HG03565 (cell line): ENCODE measurements around the gene CTPS2.
A peak's percentile ranks its signal among the peaks of the same experiment; 100 is the strongest.
"Not testable (repeated sequence)": the region's sequence is repeated elsewhere in the genome, so short reads cannot be mapped to it uniquely, and the experiment has no call there.

ENCODE experiments used
- ATAC-seq: cut with Tn5 transposase; IDR thresholded peaks from one replicate; pipeline ENCODE4 v1.9.1; 2021; ENCODE audit warnings: mild to moderate bottlenecking, moderate library complexity; ENCODE audit not compliant: unreplicated experiment

Gene CTPS2

GRCh38 chrX:16715638-16716037 lies 3.2 kb upstream of the CTPS2 start:
- ATAC-seq, result not testable (repeated sequence)

GRCh38 chrX:16714504-16714903 lies 2.0 kb upstream of the CTPS2 start:
- ATAC-seq, result no peak

GRCh38 chrX:16711893-16712547 lies 449 bp downstream of the CTPS2 start:
- ATAC-seq, result peak; percentile 22

DNA sequence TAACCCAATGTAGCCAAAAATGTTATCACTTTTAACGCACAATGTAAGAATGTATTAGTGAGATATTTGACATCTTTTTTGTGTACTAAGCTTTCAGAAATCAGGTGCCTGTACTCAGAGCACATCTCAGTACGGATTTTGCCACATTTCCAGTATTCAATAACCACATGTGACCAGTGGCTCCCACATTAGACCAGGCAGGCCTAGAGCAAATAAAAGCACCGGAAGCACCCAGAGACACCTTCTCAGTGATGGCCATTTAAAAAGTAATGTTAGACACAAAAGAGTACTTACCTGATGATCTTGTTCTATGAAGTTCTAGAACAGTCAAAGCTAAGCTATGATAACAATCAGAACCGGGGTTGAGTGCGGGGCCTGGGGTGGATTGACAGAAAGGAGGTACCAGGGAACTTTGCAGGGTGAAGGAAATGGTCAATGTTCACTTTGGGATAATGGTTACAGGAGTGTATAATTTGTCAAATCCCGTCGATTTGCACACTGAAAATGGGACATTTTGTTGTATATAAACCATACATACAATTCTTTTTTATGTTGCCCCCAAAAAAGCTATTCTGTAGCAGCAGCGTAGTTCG lies 1.2 kb downstream of the CTPS2 start:
- no peak for ATAC-seq

GRCh38 chrX:16708016-16708415 lies 4.5 kb downstream of the CTPS2 start:
- no peak for ATAC-seq

DNA sequence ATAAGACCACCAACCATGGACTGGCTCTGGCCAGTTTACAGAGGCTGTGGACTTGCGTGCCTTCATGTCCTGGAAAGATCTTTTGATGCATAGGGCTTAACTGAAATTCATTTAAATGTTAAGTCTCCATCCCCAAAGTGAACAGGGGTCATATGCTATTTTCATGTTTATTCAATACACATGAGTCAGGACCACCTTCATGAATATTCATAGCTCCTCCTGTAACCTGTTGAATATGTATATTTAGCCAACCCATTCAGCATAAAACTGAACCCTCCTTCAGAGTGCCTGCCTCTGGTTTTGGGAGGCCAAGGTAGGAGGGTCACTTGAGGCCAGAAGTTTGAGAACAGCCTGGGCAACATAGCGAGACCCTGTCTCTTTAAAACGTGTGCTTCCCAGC lies 7.1 kb downstream of the CTPS2 start:
- no peak for ATAC-seq

- ATAC-seq, result no peak
Observed at GRCh38 chrX:16702700-16703599, 9.5 kb downstream of the CTPS2 start.

- ATAC-seq, result no peak
Observed at GRCh38 chrX:16700734-16701133, 11.7 kb downstream of the CTPS2 start.

DNA sequence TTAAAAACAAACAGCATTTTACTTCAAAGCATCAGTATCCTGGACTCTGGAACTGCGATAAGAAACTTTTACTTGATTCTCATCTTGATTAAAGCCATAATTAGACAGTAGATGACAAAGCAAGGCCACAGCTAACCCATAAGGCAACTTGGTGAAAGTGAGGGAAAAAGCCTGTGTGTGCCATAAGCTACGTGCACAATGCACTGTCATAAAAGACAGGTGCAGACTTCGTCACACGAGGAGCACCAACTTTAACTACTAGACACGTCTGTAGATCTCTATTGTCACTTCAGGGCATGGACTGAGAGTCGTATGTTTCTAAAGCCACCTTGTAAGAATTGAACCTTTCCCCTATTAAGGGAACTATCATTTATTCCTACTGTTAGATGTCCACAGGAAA lies 13.1 kb downstream of the CTPS2 start:
- no peak for ATAC-seq

DNA sequence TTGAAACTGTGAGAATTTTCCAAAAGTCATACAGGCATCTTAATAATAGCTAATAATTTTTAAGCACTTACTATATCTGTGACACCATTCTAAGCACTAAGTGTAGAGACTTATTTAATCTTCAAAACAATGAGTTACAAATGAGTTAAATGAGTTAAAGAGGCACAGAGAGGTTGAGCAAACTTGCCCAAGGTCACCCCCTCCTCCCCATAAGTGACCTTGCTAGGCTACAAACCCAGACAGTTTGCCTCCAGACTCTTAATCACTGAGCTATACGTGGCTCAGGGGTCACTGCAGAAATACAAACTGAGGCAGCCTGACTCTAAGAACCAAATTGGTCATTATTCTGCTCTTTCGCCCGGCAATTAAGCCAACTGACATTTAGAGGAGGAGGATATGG lies 15.5 kb downstream of the CTPS2 start:
- no peak for ATAC-seq

- ATAC-seq, result no peak
Observed at GRCh38 chrX:16695079-16695676, 17.3 kb downstream of the CTPS2 start.

- no peak for ATAC-seq
Observed at GRCh38 chrX:16687514-16687913, 25.0 kb downstream of the CTPS2 start.

GRCh38 chrX:16683007-16683664 lies 29.3 kb downstream of the CTPS2 start:
- no peak for ATAC-seq

DNA sequence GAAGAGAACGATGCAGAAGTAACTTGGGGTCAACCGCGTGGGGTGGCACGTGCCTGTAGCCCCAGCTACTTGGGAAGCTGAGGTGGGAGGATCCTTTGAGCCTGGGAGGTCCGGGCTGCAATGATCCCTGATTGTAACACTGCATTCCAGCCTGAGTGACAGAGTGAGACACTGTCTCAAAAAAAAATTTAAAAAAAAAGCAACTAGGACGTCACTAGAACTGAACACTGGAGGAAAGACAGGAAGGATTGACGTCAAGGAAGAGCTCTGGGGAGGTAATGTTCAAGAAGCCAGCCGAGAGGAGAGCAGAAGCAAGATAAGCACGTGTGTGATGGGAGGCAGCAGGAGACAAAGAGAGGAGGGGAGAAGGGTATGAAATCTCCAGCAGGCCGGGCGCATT lies 33.8 kb downstream of the CTPS2 start:
- ATAC-seq, result no peak

- ATAC-seq, result no peak
Observed at GRCh38 chrX:16671005-16671404, 41.5 kb downstream of the CTPS2 start.

GRCh38 chrX:16666541-16666940 lies 45.9 kb downstream of the CTPS2 start:
- ATAC-seq, result no peak

- ATAC-seq, result no peak
Observed at GRCh38 chrX:16665089-16665488, 47.4 kb downstream of the CTPS2 start.

GRCh38 chrX:16664626-16665025 lies 47.8 kb downstream of the CTPS2 start:
- no peak for ATAC-seq

- no peak for ATAC-seq
Observed at GRCh38 chrX:16664074-16664473, 48.4 kb downstream of the CTPS2 start.

- ATAC-seq, result no peak
Observed at GRCh38 chrX:16662402-16662801, 50.1 kb downstream of the CTPS2 start.

GRCh38 chrX:16661495-16661894 lies 51.0 kb downstream of the CTPS2 start:
- no peak for ATAC-seq
